Parathyroid adenoma (tissue), 2 donors: ENCODE measurements around the gene SLC22A6.
"Not testable (repeated sequence)": the region's sequence is repeated elsewhere in the genome, so short reads cannot be mapped to it uniquely, and the experiment has no call there.

Experiments used
- H2AFZ ChIP-seq: fragments of 300-600 bp; sonication (generic); one replicate; pipeline ENCODE4 v1.7.0; 2017; ENCODE audit warnings: antibody characterized with exemption, mild to moderate bottlenecking
- H3K27ac ChIP-seq: fragments of 300-600 bp; sonication (generic); one replicate; pipeline ENCODE4 v1.7.0; 2017
- H3K27me3 ChIP-seq: fragments of 300-600 bp; sonication (generic); one replicate; pipeline ENCODE4 v1.7.0; 2017; ENCODE audit warnings: low read length; ENCODE audit not compliant: control insufficient read depth, insufficient read depth
- H3K36me3 ChIP-seq: fragments of 300-600 bp; sonication (generic); one replicate; pipeline ENCODE4 v1.7.0; 2017; ENCODE audit warnings: low read length; ENCODE audit not compliant: control insufficient read depth, insufficient read depth
- H3K4me1 ChIP-seq: fragments of 300-600 bp; sonication (generic); one replicate; pipeline ENCODE4 v1.7.0; 2017; ENCODE audit warnings: control low read depth
- H3K4me2 ChIP-seq: fragments of 300-600 bp; sonication (generic); one replicate; pipeline ENCODE4 v1.7.0; 2017; ENCODE audit warnings: low read length
- H3K4me3 ChIP-seq: fragments of 300-600 bp; sonication (generic); one replicate; pipeline ENCODE4 v1.7.0; 2017; ENCODE audit warnings: low read depth, low read length
- H3K79me2 ChIP-seq: fragments of 300-600 bp; sonication (generic); one replicate; pipeline ENCODE4 v1.7.0; 2017; ENCODE audit warnings: control low read depth
- H3K9ac ChIP-seq: fragments of 300-600 bp; sonication (generic); one replicate; pipeline ENCODE4 v1.7.0; 2017; ENCODE audit warnings: mild to moderate bottlenecking
- H3K9me3 ChIP-seq: fragments of 300-600 bp; sonication (generic); one replicate; pipeline ENCODE4 v1.7.0; 2017; ENCODE audit warnings: low read length; ENCODE audit not compliant: control insufficient read depth
- TF ChIP-seq, protein P1 (sequence below): fragments of 300-600 bp; sonication (generic); IDR thresholded peaks from one replicate; pipeline ENCODE4 v1.7.0; 2017; ENCODE audit warnings: antibody characterized with exemption, mild to moderate bottlenecking
- donor health status: primary hyperparathyroidism.

The SLC22A6 gene

DNA sequence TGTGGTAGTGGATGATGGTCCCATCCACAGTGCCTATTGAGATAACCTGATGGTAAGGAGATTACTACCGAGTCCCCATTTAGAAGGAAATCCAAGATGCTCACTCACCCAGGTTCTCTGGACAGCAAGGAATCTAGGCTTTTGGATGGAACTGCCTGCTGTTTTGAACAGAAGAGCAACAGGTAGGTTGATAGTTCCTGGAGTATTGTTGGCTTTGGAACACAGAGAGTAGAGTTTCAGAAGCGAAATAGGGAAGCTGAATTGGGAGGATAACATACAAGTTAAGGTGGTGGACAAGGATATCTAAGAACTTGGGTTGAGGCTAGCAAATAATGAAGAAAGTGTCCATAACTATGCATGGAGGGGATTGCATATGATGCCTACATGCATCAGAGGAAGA, 27.6 kb downstream of the SLC22A6 start:
- Histone ChIP-seq H2AFZ (no peak overlapping the region), H3K9ac (no peak overlapping the region), H3K4me3 (no peak overlapping the region), H3K27me3 (no peaks in the 10 kb centered on the region), H3K9me3 (no peaks in the 10 kb centered on the region), H3K4me2 (no peak overlapping the region), H3K4me1 (peaks cover 11% of the 10 kb centered on the region), H3K79me2 (no peaks in the 10 kb centered on the region), H3K36me3 (no peaks in the 10 kb centered on the region), H3K27ac (no peak overlapping the region)
- TF ChIP-seq, protein P1, sequence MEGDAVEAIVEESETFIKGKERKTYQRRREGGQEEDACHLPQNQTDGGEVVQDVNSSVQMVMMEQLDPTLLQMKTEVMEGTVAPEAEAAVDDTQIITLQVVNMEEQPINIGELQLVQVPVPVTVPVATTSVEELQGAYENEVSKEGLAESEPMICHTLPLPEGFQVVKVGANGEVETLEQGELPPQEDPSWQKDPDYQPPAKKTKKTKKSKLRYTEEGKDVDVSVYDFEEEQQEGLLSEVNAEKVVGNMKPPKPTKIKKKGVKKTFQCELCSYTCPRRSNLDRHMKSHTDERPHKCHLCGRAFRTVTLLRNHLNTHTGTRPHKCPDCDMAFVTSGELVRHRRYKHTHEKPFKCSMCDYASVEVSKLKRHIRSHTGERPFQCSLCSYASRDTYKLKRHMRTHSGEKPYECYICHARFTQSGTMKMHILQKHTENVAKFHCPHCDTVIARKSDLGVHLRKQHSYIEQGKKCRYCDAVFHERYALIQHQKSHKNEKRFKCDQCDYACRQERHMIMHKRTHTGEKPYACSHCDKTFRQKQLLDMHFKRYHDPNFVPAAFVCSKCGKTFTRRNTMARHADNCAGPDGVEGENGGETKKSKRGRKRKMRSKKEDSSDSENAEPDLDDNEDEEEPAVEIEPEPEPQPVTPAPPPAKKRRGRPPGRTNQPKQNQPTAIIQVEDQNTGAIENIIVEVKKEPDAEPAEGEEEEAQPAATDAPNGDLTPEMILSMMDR: no peak

- Histone ChIP-seq H3K9ac (no peak overlapping the region), H2AFZ (no peak overlapping the region), H3K79me2 (no peaks in the 10 kb centered on the region), H3K4me2 (no peak overlapping the region), H3K27ac (no peak overlapping the region), H3K36me3 (no peaks in the 10 kb centered on the region), H3K27me3 (no peaks in the 10 kb centered on the region), H3K9me3 (no peaks in the 10 kb centered on the region), H3K4me3 (no peak overlapping the region), H3K4me1 (peaks cover 11% of the 10 kb centered on the region)
- TF ChIP-seq, protein P1: no peak
These were observed 30.3 kb downstream of the SLC22A6 start for GRCh38 chr11:62954478-62954877.

DNA sequence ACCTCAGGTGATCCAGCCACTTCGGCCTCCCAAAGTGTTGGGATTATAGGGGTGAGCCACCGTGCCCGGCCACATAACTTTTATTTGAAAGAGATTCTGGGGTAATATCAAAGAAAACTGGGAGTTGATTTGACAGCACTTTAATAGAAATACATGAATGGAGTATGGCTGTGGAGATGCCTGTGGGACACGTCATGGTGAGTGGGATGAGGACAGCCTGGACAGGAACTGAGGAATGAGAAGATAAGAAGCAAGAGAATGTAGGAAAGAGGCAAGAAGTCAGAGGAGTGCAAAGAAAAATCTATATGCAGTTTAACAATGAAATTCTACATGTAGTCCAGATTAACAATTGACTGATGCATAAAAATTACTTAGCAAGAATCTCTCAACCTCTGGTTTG, 31.0 kb downstream of the SLC22A6 start:
- no peak overlapping the region for H2AFZ ChIP-seq
- no peak overlapping the region for H3K4me2 ChIP-seq
- H3K79me2 ChIP-seq: no peaks in the 10 kb centered on the region
- H3K36me3 ChIP-seq: no peaks in the 10 kb centered on the region
- H3K4me3 ChIP-seq: no peak overlapping the region
- TF ChIP-seq, protein P1: no peak
- no peaks in the 10 kb centered on the region for H3K27me3 ChIP-seq
- peaks cover 4% of the 10 kb centered on the region for H3K4me1 ChIP-seq
- H3K9ac ChIP-seq: no peak overlapping the region
- H3K27ac ChIP-seq: no peak overlapping the region
- no peaks in the 10 kb centered on the region for H3K9me3 ChIP-seq

DNA sequence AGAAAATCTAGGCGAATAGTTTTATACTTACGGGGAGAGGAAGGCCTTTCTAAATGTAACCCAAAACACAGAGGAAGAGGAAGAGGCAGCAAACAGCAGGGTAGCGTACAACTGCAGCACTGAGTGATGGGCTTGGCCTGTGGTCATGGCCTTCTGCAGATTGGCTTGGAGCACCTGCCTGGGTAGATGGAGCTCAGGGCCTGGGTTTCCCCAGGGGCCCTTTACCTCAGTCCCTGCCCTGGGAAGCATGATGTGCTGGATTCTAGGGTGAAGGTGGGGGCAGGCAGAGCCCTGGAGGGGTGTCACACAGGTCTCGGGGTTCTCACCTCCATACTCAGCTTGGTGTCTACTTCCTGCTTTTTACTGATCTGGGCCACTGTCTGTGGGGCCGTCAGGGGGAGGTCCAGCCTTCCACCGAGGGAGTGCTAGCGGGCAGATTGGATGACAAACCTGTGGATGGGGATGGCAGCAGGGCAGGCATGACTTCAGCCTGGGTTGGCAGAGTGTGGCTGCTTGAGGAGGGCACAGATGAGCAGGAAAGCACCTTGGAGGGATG, 35.9 kb downstream of the SLC22A6 start:
- H3K4me2 ChIP-seq: no peak overlapping the region
- no peaks in the 10 kb centered on the region for H3K4me1 ChIP-seq
- no peaks in the 10 kb centered on the region for H3K9me3 ChIP-seq
- H3K27ac ChIP-seq: no peak overlapping the region
- TF ChIP-seq, protein P1: no peak
- no peaks in the 10 kb centered on the region for H3K27me3 ChIP-seq
- no peak overlapping the region for H3K4me3 ChIP-seq
- H3K79me2 ChIP-seq: no peaks in the 10 kb centered on the region
- no peak overlapping the region for H2AFZ ChIP-seq
- no peak overlapping the region for H3K9ac ChIP-seq
- no peaks in the 10 kb centered on the region for H3K36me3 ChIP-seq

- not testable (repeated sequence) for H2AFZ ChIP-seq, H3K4me3 ChIP-seq, H3K9ac ChIP-seq, H3K4me1 ChIP-seq, H3K79me2 ChIP-seq, H3K4me2 ChIP-seq, H3K27me3 ChIP-seq, H3K36me3 ChIP-seq, H3K27ac ChIP-seq, H3K9me3 ChIP-seq
These were observed 39.2 kb downstream of the SLC22A6 start for GRCh38 chr11:62945538-62945937.

- not testable (repeated sequence) for H3K9me3 ChIP-seq, H3K27me3 ChIP-seq, H3K36me3 ChIP-seq, H2AFZ ChIP-seq, H3K4me1 ChIP-seq, H3K4me3 ChIP-seq, H3K9ac ChIP-seq, H3K27ac ChIP-seq, H3K4me2 ChIP-seq, H3K79me2 ChIP-seq
These were observed 47.2 kb downstream of the SLC22A6 start for GRCh38 chr11:62937528-62937927.
